HPDE6-E6E7 (cell line): ENCODE data around the gene MAP2K6.

Experiments
- DNase-seq: peaks from one replicate; pipeline ENCODE4 v3.0.0; 2011; ENCODE audit warnings: missing footprints; ENCODE audit errors: extremely low spot score

MAP2K6 gene

GRCh38 chr17:69489313-69489712 lies 74.8 kb downstream of the MAP2K6 start:
- no peak for DNase-seq

- peak; percentile 44 for DNase-seq
Measured at GRCh38 chr17:69492410-69493071, 78.0 kb downstream of the MAP2K6 start.

GRCh38 chr17:69495787-69496186 lies 81.3 kb downstream of the MAP2K6 start:
- no peak for DNase-seq

- no peak for DNase-seq
Measured at GRCh38 chr17:69497161-69497560, 82.7 kb downstream of the MAP2K6 start.

- no peak for DNase-seq
Measured at GRCh38 chr17:69499318-69499717, 84.8 kb downstream of the MAP2K6 start.

- no peak for DNase-seq
Measured at GRCh38 chr17:69500911-69501429, 86.5 kb downstream of the MAP2K6 start.

- no peak for DNase-seq
Measured at GRCh38 chr17:69501591-69502468, 87.3 kb downstream of the MAP2K6 start.

GRCh38 chr17:69503711-69504110 lies 89.2 kb downstream of the MAP2K6 start:
- no peak for DNase-seq

- DNase-seq: no peak
Measured at GRCh38 chr17:69505740-69506139, 91.2 kb downstream of the MAP2K6 start.

GRCh38 chr17:69506489-69506888 lies 92.0 kb downstream of the MAP2K6 start:
- DNase-seq: no peak

- no peak for DNase-seq
Measured at GRCh38 chr17:69508814-69509213, 94.3 kb downstream of the MAP2K6 start.

- DNase-seq: no peak
Measured at GRCh38 chr17:69511250-69511649, 96.8 kb downstream of the MAP2K6 start.

- DNase-seq: no peak
Measured at GRCh38 chr17:69512946-69513345, 98.4 kb downstream of the MAP2K6 start.

GRCh38 chr17:69516225-69516624 lies 101.7 kb downstream of the MAP2K6 start:
- DNase-seq: no peak

- no peak for DNase-seq
Measured at GRCh38 chr17:69516911-69517310, 102.4 kb downstream of the MAP2K6 start.

GRCh38 chr17:69518951-69519350 lies 104.5 kb downstream of the MAP2K6 start:
- DNase-seq: no peak

- peak; percentile 35 for DNase-seq
Measured at GRCh38 chr17:69523244-69523861, 108.9 kb downstream of the MAP2K6 start.

GRCh38 chr17:69524854-69525253 lies 110.4 kb downstream of the MAP2K6 start:
- no peak for DNase-seq

GRCh38 chr17:69525920-69526841 lies 111.7 kb downstream of the MAP2K6 start:
- peak; percentile 35 for DNase-seq

- no peak for DNase-seq
Measured at GRCh38 chr17:69528035-69528434, 113.5 kb downstream of the MAP2K6 start.

- no peak for DNase-seq
Measured at GRCh38 chr17:69533481-69534234, 119.2 kb downstream of the MAP2K6 start.
